HCT116 (cell line): Measurements from ENCODE around the gene TAF10.

Experiments used
- CEBPB ChIP-seq: IDR thresholded peaks from 2 replicates; pipeline ENCODE4 v1.6.1; 2012; ENCODE audit warnings: low read depth
- CTCF ChIP-seq, 3 experiments: fragments of 200-600 bp in 1 of 3; sonication (generic) in 1 of 3; IDR thresholded peaks in 2 of 3; conservative IDR thresholded peaks in 1 of 3; 2 replicates each; pipeline ENCODE4 v1.5.1; 2012 to 2017; ENCODE audit warnings: low read depth in 2 of 3, low read length in 2 of 3, antibody characterized with exemption in 1 of 3, borderline replicate concordance in 1 of 3, control low read depth in 1 of 3, mild to moderate bottlenecking in 1 of 3, mixed read lengths in 1 of 3, mixed run types in 1 of 3, moderate library complexity in 1 of 3; ENCODE audit not compliant: insufficient read depth in 1 of 3
- EGR1 ChIP-seq: IDR thresholded peaks from 2 replicates; pipeline ENCODE4 v1.6.1; 2012; ENCODE audit warnings: low read depth
- EZH2 ChIP-seq: fragments of 200-600 bp; sonication (generic); IDR thresholded peaks from 2 replicates; pipeline ENCODE4 v1.6.1; 2017; ENCODE audit warnings: antibody characterized with exemption, mixed run types
- EZH2phosphoT487 ChIP-seq: fragments of 200-600 bp; IDR thresholded peaks from 2 replicates; pipeline ENCODE4 v1.6.1; 2018; ENCODE audit warnings: antibody characterized with exemption, borderline replicate concordance
- JUND ChIP-seq: IDR thresholded peaks from 2 replicates; pipeline ENCODE4 v1.6.1; 2012
- MAX ChIP-seq: IDR thresholded peaks from 2 replicates; pipeline ENCODE4 v1.6.1; 2012
- POLR2A ChIP-seq: IDR thresholded peaks from 2 replicates; pipeline ENCODE4 v1.7.0; 2011; ENCODE audit warnings: borderline replicate concordance; ENCODE audit not compliant: insufficient read depth, insufficient read length; ENCODE audit errors: extremely low read depth
- RAD21 ChIP-seq: IDR thresholded peaks from 2 replicates; pipeline ENCODE4 v1.6.1; 2012; ENCODE audit warnings: low read depth, mild to moderate bottlenecking
- REST ChIP-seq: IDR thresholded peaks from 2 replicates; pipeline ENCODE4 v1.6.1; 2012; ENCODE audit warnings: low read depth
- SIN3A ChIP-seq: IDR thresholded peaks from 2 replicates; pipeline ENCODE4 v1.6.1; 2012; ENCODE audit warnings: low read depth
- YY1 ChIP-seq: IDR thresholded peaks from 2 replicates; pipeline ENCODE4 v1.6.1; 2011; ENCODE audit warnings: low read length, low read depth, moderate library complexity, mild to moderate bottlenecking; ENCODE audit not compliant: insufficient replicate concordance; ENCODE audit errors: extremely low read depth
- ZBTB33 ChIP-seq: IDR thresholded peaks from 2 replicates; pipeline ENCODE4 v1.6.1; 2011; ENCODE audit warnings: mild to moderate bottlenecking, low read length, moderate library complexity; ENCODE audit not compliant: insufficient replicate concordance; ENCODE audit errors: extremely low read depth
- ZNF274 ChIP-seq: fragments of 200-500 bp; sonication (Bioruptor generic); IDR thresholded peaks from 2 replicates; pipeline ENCODE4 v1.6.1; 2014; ENCODE audit warnings: mild to moderate bottlenecking, low read depth, low read length, inconsistent platforms

- TF ChIP-seq EGR1: no peak
- no peak for TF ChIP-seq CEBPB
- no peak for TF ChIP-seq EZH2
- no peak for TF ChIP-seq YY1
- TF ChIP-seq ZNF274: no peak
- TF ChIP-seq EZH2phosphoT487: no peak
- TF ChIP-seq RAD21: no peak
- no peak for TF ChIP-seq CTCF (IDR thresholded peaks at IDR 0.05 in 2 of 3, conservative IDR thresholded peaks at IDR 0.05 in 1 of 3; ENCODE audit: borderline replicate concordance in 1 of 3, insufficient read depth in 1 of 3, low read depth in 2 of 3, low read length in 2 of 3)
- no peak for TF ChIP-seq POLR2A
- no peak for TF ChIP-seq REST
- TF ChIP-seq JUND: no peak
- no peak for TF ChIP-seq SIN3A
- no peak for TF ChIP-seq MAX
- TF ChIP-seq ZBTB33: no peak
Measured at GRCh38 chr11:6623391-6624363, 11.7 kb upstream of the TAF10 start.
